Naive thymus-derived CD4-positive, alpha-beta T cell (primary cell): ENCODE data around the gene ZNF630. TPM values are rescaled to one million over a fixed set of nuclear protein-coding genes. Genes with fewer than 3 reads are reported as not detected.
A peak's percentile ranks its signal among the peaks of the same experiment; 100 is the strongest.
"Not testable (repeated sequence)": the region's sequence is repeated elsewhere in the genome, so short reads cannot be mapped to it uniquely, and the experiment has no call there.

Experiments
- ATAC-seq: fragments of 150-1000 bp; cut with Tn5 transposase; 2 replicates; pipeline ENCODE4 v1.10.0; 2021; ENCODE audit warnings: mild to moderate bottlenecking, moderate library complexity
- CTCF ChIA-PET: fragments of 350-600 bp; sonication (Branson Sonifier 250); formaldehyde crosslinking; loops from one replicate; lab custom pipeline; 2021; ENCODE audit warnings: antibody characterized with exemption; lab: Charles Lee
- POLR2A ChIA-PET: fragments of 350-600 bp; sonication (Branson Sonifier 250); formaldehyde crosslinking; loops from one replicate; lab custom pipeline; 2021; ENCODE audit warnings: antibody characterized with exemption, inconsistent platforms; lab: Charles Lee
- DNase-seq, 9 donors: peaks; one replicate each; pipeline versions ENCODE4 v3.0.0 to v3.0.0-alpha.2; 2020 to 2022; ENCODE audit warnings: mixed read lengths in 1 of 9
- H3K27ac ChIP-seq: one replicate; pipeline ENCODE4 v1.7.0; 2013; ENCODE audit warnings: mild to moderate bottlenecking, low read depth, low read length, moderate library complexity
- H3K27me3 ChIP-seq, 2 donors: one replicate each; pipeline ENCODE4 v1.7.0; 2013; ENCODE audit warnings: low read length in 2 of 2, mild to moderate bottlenecking in 2 of 2, moderate library complexity in 2 of 2; ENCODE audit not compliant: control insufficient read depth in 2 of 2, insufficient read depth in 2 of 2
- H3K36me3 ChIP-seq, 3 experiments: 1 replicate in 2 of 3; 2 replicates in 1 of 3; pipeline ENCODE4 v1.7.0; 2013; ENCODE audit warnings: low read length in 3 of 3, mild to moderate bottlenecking in 3 of 3, moderate library complexity in 1 of 3; ENCODE audit not compliant: insufficient read depth in 3 of 3, control insufficient read depth in 2 of 3
- H3K4me1 ChIP-seq, 2 donors: one replicate each; pipeline ENCODE4 v1.7.0; 2013; ENCODE audit warnings: low read length in 2 of 2, mild to moderate bottlenecking in 2 of 2, moderate library complexity in 1 of 2; ENCODE audit not compliant: control insufficient read depth in 2 of 2, insufficient read depth in 2 of 2
- H3K4me3 ChIP-seq: 2 replicates; pipeline ENCODE4 v1.7.0; 2013; ENCODE audit warnings: mild to moderate bottlenecking, low read length
- H3K9me3 ChIP-seq, 3 experiments: 1 replicate in 2 of 3; 2 replicates in 1 of 3; pipeline ENCODE4 v1.7.0; 2013; ENCODE audit warnings: low read length in 3 of 3; ENCODE audit not compliant: control insufficient read depth in 2 of 3
- H3K27ac Mint-ChIP-seq, 9 donors: one replicate each; pipeline ENCODE4 v1.8.0; 2020 to 2022; ENCODE audit warnings: mixed read lengths in 9 of 9, mild to moderate bottlenecking in 8 of 9, moderate library complexity in 5 of 9, inconsistent platforms in 2 of 9
- H3K27me3 Mint-ChIP-seq, 5 donors: one replicate each; pipeline ENCODE4 v1.8.0; 2021 to 2022; ENCODE audit warnings: mixed read lengths in 5 of 5, mild to moderate bottlenecking in 1 of 5
- H3K36me3 Mint-ChIP-seq, 5 donors: one replicate each; pipeline ENCODE4 v1.8.0; 2020 to 2022; ENCODE audit warnings: mixed read lengths in 5 of 5, mild to moderate bottlenecking in 3 of 5, inconsistent platforms in 1 of 5
- H3K4me1 Mint-ChIP-seq, 7 donors: one replicate each; pipeline ENCODE4 v1.8.0; 2020 to 2022; ENCODE audit warnings: mixed read lengths in 7 of 7, mild to moderate bottlenecking in 3 of 7, inconsistent platforms in 1 of 7
- H3K4me3 Mint-ChIP-seq, 10 donors: one replicate each; pipeline ENCODE4 v1.8.0; 2020 to 2022; ENCODE audit warnings: mild to moderate bottlenecking in 10 of 10, mixed read lengths in 10 of 10, moderate library complexity in 6 of 10, inconsistent platforms in 2 of 10
- H3K9me3 Mint-ChIP-seq, 11 donors: one replicate each; pipeline ENCODE4 v1.8.0; 2020 to 2022; ENCODE audit warnings: mixed read lengths in 11 of 11, mild to moderate bottlenecking in 4 of 11, inconsistent platforms in 1 of 11, moderate library complexity in 1 of 11
- intact Hi-C, 2 donors: fragments of 100-400 bp; cut with micrococcal nuclease; formaldehyde crosslinking; loops; one replicate each; pipeline ENCODE4 v1.15.1; 2023
- polyA plus RNA-seq, 2 donors: library from polyadenylated mRNA; unstranded; fragments of 300-500 nt; fragmentation: Illumina TruSeq; gene quantifications; one replicate each; pipeline ENCODE4 v1.2.3, GENCODE V29; 2021
- total RNA-seq, 6 experiments: library from RNA in 5 of 6; stranded (reverse) in 5 of 6; gene quantifications; 1 replicate in 5 of 6; 2 replicates in 1 of 6; pipeline ENCODE4 v1.2.3 and lab custom pipeline; 2021 to 2026

Gene ZNF630
- total and polyA plus RNA-seq, 7 experiments from 2014 or later, result 0.53 to 5.1 (median 2.2) TPM

- H3K9me3 ChIP-seq, result no peaks in the 10 kb centered on the region
- no peak overlapping the region for H3K4me3 ChIP-seq
- Mint-ChIP-seq H3K27ac (no peak overlapping the region), H3K27me3 (no peaks in the 10 kb centered on the region), H3K4me1 (no peaks in the 10 kb centered on the region), H3K4me3 (no peak overlapping the region), H3K9me3 (peaks cover 0 to 1% (median 0%) of the 10 kb centered on the region in 11 donors), H3K36me3 (peaks cover 0 to 11% (median 5%) of the 10 kb centered on the region in 5 donors)
- ChIA-PET CTCF (no interaction called here), POLR2A (no interaction called here)
- no peaks in the 10 kb centered on the region for H3K27me3 ChIP-seq
- DNase-seq (no peak), ATAC-seq (no peak)
- no peaks in the 10 kb centered on the region for H3K4me1 ChIP-seq
- no peak overlapping the region for H3K27ac ChIP-seq
- intact Hi-C loops, result no loop called here
- no peaks in the 10 kb centered on the region for H3K36me3 ChIP-seq
Observed at GRCh38 chrX:48035891-48036290, 35.5 kb downstream of the ZNF630 start.

DNA sequence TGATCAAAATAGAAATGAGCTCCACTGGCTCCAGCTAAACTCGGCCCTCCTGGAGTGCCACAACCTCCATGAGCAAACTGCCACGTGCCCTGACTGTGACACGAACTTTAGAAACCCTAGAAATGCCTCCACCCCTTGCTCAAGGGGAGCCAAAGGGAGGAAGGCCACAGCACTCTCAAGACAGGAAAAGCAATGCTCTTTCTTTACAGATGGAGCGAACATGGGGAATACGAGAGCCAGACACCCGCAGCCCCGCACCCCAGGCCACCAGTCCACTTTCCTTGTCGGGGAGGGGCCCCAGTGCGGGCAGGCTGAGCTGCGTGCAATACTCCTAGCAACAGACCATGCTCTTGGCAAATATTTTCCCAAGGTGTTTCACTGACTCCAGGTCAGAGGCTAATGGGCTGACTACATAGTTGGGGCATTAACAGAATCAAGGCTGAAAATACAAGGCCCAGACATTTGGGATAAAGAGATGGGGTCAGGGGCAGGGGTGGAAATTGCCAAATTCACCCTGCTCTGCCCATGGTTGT is 40.7 kb downstream of the ZNF630 start:
- H3K4me3 ChIP-seq, H3K36me3 ChIP-seq, intact Hi-C loops, H3K27me3 Mint-ChIP-seq, H3K4me1 Mint-ChIP-seq, CTCF ChIA-PET, DNase-seq, H3K9me3 Mint-ChIP-seq, H3K4me3 Mint-ChIP-seq, H3K27me3 ChIP-seq, H3K27ac ChIP-seq, POLR2A ChIA-PET, H3K27ac Mint-ChIP-seq, H3K36me3 Mint-ChIP-seq, H3K4me1 ChIP-seq, H3K9me3 ChIP-seq, ATAC-seq: not testable (repeated sequence)

GRCh38 chrX:48030237-48030636 is 41.2 kb downstream of the ZNF630 start:
- Histone ChIP-seq H3K36me3 (no peaks in the 10 kb centered on the region), H3K9me3 (no peaks in the 10 kb centered on the region), H3K27ac (no peak overlapping the region), H3K4me1 (no peaks in the 10 kb centered on the region), H3K27me3 (no peaks in the 10 kb centered on the region), H3K4me3 (no peak overlapping the region)
- H3K36me3 Mint-ChIP-seq, result peaks cover 0 to 8% (median 5%) of the 10 kb centered on the region in 5 donors
- CTCF ChIA-PET, result no interaction called here
- ATAC-seq (no peak), DNase-seq (no peak)
- H3K4me3 Mint-ChIP-seq, result no peak overlapping the region
- intact Hi-C loops, result no loop called here
- no peaks in the 10 kb centered on the region for H3K27me3 Mint-ChIP-seq
- POLR2A ChIA-PET, result no interaction called here
- no peak overlapping the region for H3K27ac Mint-ChIP-seq
- H3K4me1 Mint-ChIP-seq, result peaks cover 4 to 12% (median 6%) of the 10 kb centered on the region in 7 donors
- H3K9me3 Mint-ChIP-seq, result no peaks in the 10 kb centered on the region

DNA sequence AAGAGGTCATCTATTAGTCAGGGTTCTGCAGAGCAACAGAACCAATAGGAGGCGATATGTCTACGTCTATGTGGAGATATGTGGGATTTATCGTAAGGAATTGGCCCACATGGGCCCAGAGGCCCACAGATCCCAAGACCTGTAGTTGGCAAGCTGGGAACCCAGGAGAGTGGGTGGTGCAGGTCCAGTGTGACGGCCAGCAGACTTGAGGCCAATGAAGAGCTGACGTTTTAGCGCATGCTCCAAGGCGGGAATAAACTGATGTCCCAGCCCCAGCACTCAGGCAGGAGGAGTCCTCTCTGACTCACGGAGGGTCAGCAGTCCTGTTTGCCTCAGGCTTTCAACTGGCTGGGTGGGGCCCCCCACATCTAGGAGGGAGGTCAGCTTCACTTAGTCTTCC is 43.3 kb downstream of the ZNF630 start:
- Histone ChIP-seq H3K36me3 (no peaks in the 10 kb centered on the region), H3K9me3 (no peaks in the 10 kb centered on the region), H3K27ac (no peak overlapping the region), H3K4me3 (no peak overlapping the region), H3K27me3 (no peaks in the 10 kb centered on the region), H3K4me1 (no peaks in the 10 kb centered on the region)
- ChIA-PET POLR2A (no interaction called here), CTCF (interaction anchor here (1.3 to 2.6 kb wide), 2 partner anchors 174 to 192 kb away, joined by 3 to 9 read pairs; no protein-coding TSS in a partner anchor)
- no peaks in the 10 kb centered on the region for H3K9me3 Mint-ChIP-seq
- H3K4me3 Mint-ChIP-seq, result no peak overlapping the region
- peaks cover 0 to 7% (median 4%) of the 10 kb centered on the region in 5 donors for H3K36me3 Mint-ChIP-seq
- H3K4me1 Mint-ChIP-seq, result peaks cover 4 to 12% (median 6%) of the 10 kb centered on the region in 7 donors
- intact Hi-C loops, result loop anchor here (5.0 to 10.0 kb wide), 3 partner anchors 466 to 883 kb away; partner anchors contain the start of genes ARAF (in 1 of the 2), NDUFB11 (in 1 of the 2), RBM10 (in 1 of the 2) and UBA1 (in 1 of the 2)
- DNase-seq (no peak), ATAC-seq (no peak)
- no peaks in the 10 kb centered on the region for H3K27me3 Mint-ChIP-seq
- no peak overlapping the region for H3K27ac Mint-ChIP-seq

GRCh38 chrX:48027545-48027944 is 43.9 kb downstream of the ZNF630 start:
- H3K27ac ChIP-seq, H3K27me3 Mint-ChIP-seq, H3K4me1 ChIP-seq, H3K36me3 Mint-ChIP-seq, POLR2A ChIA-PET, H3K27me3 ChIP-seq, DNase-seq, H3K36me3 ChIP-seq, H3K4me3 ChIP-seq, H3K9me3 Mint-ChIP-seq, H3K27ac Mint-ChIP-seq, H3K9me3 ChIP-seq, H3K4me3 Mint-ChIP-seq, ATAC-seq: not testable (repeated sequence)
- intact Hi-C loops, result loop anchor here (2.0 to 10.0 kb wide), 5 partner anchors 369 to 883 kb away; partner anchors contain the start of genes ARAF (in 1 of the 2), ELK1 (in 1 of the 2), NDUFB11 (in 1 of the 2) and RBM10 (in 1 of the 2)
- peaks cover 4 to 12% (median 6%) of the 10 kb centered on the region in 7 donors for H3K4me1 Mint-ChIP-seq
- CTCF ChIA-PET, result interaction anchor here (0.6 to 2.6 kb wide), 10 partner anchors 69 to 1031 kb away, joined by 3 to 10 read pairs (median 4); partner anchors contain the start of gene CCDC120

DNA sequence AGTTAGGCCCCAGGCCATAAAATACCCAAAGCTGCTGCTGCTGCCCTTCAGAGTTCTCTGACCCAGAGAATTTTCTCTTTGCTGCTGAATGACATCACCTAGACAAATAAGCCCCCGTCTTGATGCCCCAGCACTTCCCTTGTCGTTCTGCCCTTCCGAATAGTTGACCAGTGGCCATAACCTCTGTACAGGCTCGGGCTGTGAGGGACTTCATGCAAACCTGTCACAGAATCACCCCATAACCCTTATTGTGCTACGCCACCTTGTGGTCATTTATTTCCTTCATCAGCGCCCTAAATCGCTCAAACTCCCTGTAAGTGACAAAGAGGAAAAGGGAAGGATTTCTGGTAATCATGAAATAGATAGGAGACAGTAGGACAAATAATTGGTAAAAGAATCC is 45.9 kb downstream of the ZNF630 start:
- peaks cover 0 to 6% (median 0%) of the 10 kb centered on the region in 11 donors for H3K9me3 Mint-ChIP-seq
- ChIA-PET POLR2A (no interaction called here), CTCF (interaction anchor here (2.0 kb wide), 1 partner anchor 194 kb away, joined by 10 read pairs; no protein-coding TSS in a partner anchor)
- Histone ChIP-seq H3K9me3 (no peaks in the 10 kb centered on the region), H3K4me1 (no peaks in the 10 kb centered on the region), H3K27ac (no peak overlapping the region), H3K36me3 (no peaks in the 10 kb centered on the region), H3K4me3 (no peak overlapping the region), H3K27me3 (no peaks in the 10 kb centered on the region)
- ATAC-seq (peak; percentile 34), DNase-seq (peak in 8 of 9 donors; percentile 17 to 58 (median 41))
- peaks cover 6 to 26% (median 11%) of the 10 kb centered on the region in 7 donors for H3K4me1 Mint-ChIP-seq
- no peak overlapping the region for H3K4me3 Mint-ChIP-seq
- peaks cover 0 to 6% (median 0%) of the 10 kb centered on the region in 5 donors for H3K27me3 Mint-ChIP-seq
- intact Hi-C loops, result loop anchor here (2.0 to 10.0 kb wide), 4 partner anchors 35 to 881 kb away; partner anchors contain the start of genes ARAF (in 1 of the 2), NDUFB11 (in 1 of the 2), RBM10 (in 1 of the 2) and UBA1 (in 1 of the 2)
- peak overlapping the region in 2 of 9 donors; percentile 23 to 63 for H3K27ac Mint-ChIP-seq
- H3K36me3 Mint-ChIP-seq, result no peaks in the 10 kb centered on the region
